ENCODE results near the gene TRAF3.

TRAF3 gene

GRCh38 chr14:102817942-102818940 is 41.0 kb downstream of the TRAF3 start:
- TF ChIP-seq FOXP2 (optimal IDR thresholded peaks at IDR 0.05; ENCODE audit: borderline replicate concordance, extremely low read depth, extremely low read length, insufficient read depth) (no peak), SIN3A (IDR thresholded peaks at IDR 0.05; ENCODE audit: borderline replicate concordance, insufficient read depth, low read length) (no peak), REST (IDR thresholded peaks at IDR 0.05; ENCODE audit: insufficient read depth in 1 of 2, low read depth in 2 of 2, low read length in 2 of 2) (no peak), TAF1 (IDR thresholded peaks at IDR 0.05; ENCODE audit: borderline replicate concordance, insufficient read depth, low read length) (no peak), POLR2AphosphoS5 (IDR thresholded peaks at IDR 0.05; ENCODE audit: low read depth, low read length) (no peak)

- TF ChIP-seq SIN3A (IDR thresholded peaks at IDR 0.05; ENCODE audit: borderline replicate concordance, insufficient read depth, low read length) (no peak), FOXP2 (optimal IDR thresholded peaks at IDR 0.05; ENCODE audit: borderline replicate concordance, extremely low read depth, extremely low read length, insufficient read depth) (no peak)
These were observed 42.0 kb downstream of the TRAF3 start for GRCh38 chr14:102819176-102819628.

- TF ChIP-seq REST (IDR thresholded peaks at IDR 0.05; ENCODE audit: insufficient read depth in 1 of 2, low read depth in 2 of 2, low read length in 2 of 2) (no peak), POLR2AphosphoS5 (IDR thresholded peaks at IDR 0.05; ENCODE audit: low read depth, low read length) (no peak), SIN3A (IDR thresholded peaks at IDR 0.05; ENCODE audit: borderline replicate concordance, insufficient read depth, low read length) (no peak), TAF1 (IDR thresholded peaks at IDR 0.05; ENCODE audit: borderline replicate concordance, insufficient read depth, low read length) (no peak), FOXP2 (optimal IDR thresholded peaks at IDR 0.05; ENCODE audit: borderline replicate concordance, extremely low read depth, extremely low read length, insufficient read depth) (no peak)
These were observed 42.6 kb downstream of the TRAF3 start for GRCh38 chr14:102819747-102820330.

GRCh38 chr14:102821252-102821651 is 44.0 kb downstream of the TRAF3 start:
- TF ChIP-seq TAF1 (IDR thresholded peaks at IDR 0.05; ENCODE audit: borderline replicate concordance, insufficient read depth, low read length) (no peak), POLR2AphosphoS5 (IDR thresholded peaks at IDR 0.05; ENCODE audit: low read depth, low read length) (no peak), FOXP2 (optimal IDR thresholded peaks at IDR 0.05; ENCODE audit: borderline replicate concordance, extremely low read depth, extremely low read length, insufficient read depth) (no peak), SIN3A (IDR thresholded peaks at IDR 0.05; ENCODE audit: borderline replicate concordance, insufficient read depth, low read length) (no peak), REST (IDR thresholded peaks at IDR 0.05; ENCODE audit: insufficient read depth in 1 of 2, low read depth in 2 of 2, low read length in 2 of 2) (no peak)

- TF ChIP-seq POLR2AphosphoS5 (IDR thresholded peaks at IDR 0.05; ENCODE audit: low read depth, low read length), result no peak
- TF ChIP-seq TAF1 (IDR thresholded peaks at IDR 0.05; ENCODE audit: borderline replicate concordance, insufficient read depth, low read length), result no peak
- no peak for TF ChIP-seq FOXP2 (optimal IDR thresholded peaks at IDR 0.05; ENCODE audit: borderline replicate concordance, extremely low read depth, extremely low read length, insufficient read depth)
- TF ChIP-seq REST (IDR thresholded peaks at IDR 0.05; ENCODE audit: insufficient read depth in 1 of 2, low read depth in 2 of 2, low read length in 2 of 2), result no peak
- no peak for TF ChIP-seq SIN3A (IDR thresholded peaks at IDR 0.05; ENCODE audit: borderline replicate concordance, insufficient read depth, low read length)
These were observed 45.1 kb downstream of the TRAF3 start for GRCh38 chr14:102822311-102822863.
